CD14-positive monocyte (primary cell): ENCODE results near the gene SLC45A3. TPM values are rescaled to one million over a fixed set of nuclear protein-coding genes. Genes with fewer than 3 reads are reported as not detected.
A peak's percentile ranks its signal among the peaks of the same experiment; 100 is the strongest.

Experiments
- DNase-seq, 3 donors: peaks; one replicate each; pipeline ENCODE4 v3.0.0-alpha.2; 2011 to 2022
- H2AFZ ChIP-seq: 2 replicates; pipeline ENCODE4 v1.6.0; 2012; ENCODE audit warnings: mild to moderate bottlenecking, low read depth, low read length, inconsistent platforms; ENCODE audit not compliant: insufficient read depth, poor library complexity, severe bottlenecking
- H3K27ac ChIP-seq, 2 donors: 1 replicate in 1 of 2; 2 replicates in 1 of 2; pipeline ENCODE4 v1.5.1; 2012 to 2013; ENCODE audit warnings: low read length in 2 of 2, control low read depth in 1 of 2, inconsistent platforms in 1 of 2, low read depth in 1 of 2, mild to moderate bottlenecking in 1 of 2
- H3K27me3 ChIP-seq, 2 donors: one replicate each; pipeline versions ENCODE4 v1.6.0 to v1.6.1; 2011 to 2013; ENCODE audit warnings: low read length in 2 of 2; ENCODE audit not compliant: control insufficient read depth in 2 of 2, insufficient read depth in 2 of 2
- H3K36me3 ChIP-seq, 2 donors: replicated peaks in 1 of 2; 1 replicate in 1 of 2; 2 replicates in 1 of 2; pipeline versions ENCODE4 v1.5.1 to v1.6.1; 2012 to 2013; ENCODE audit warnings: low read length in 2 of 2, control low read depth in 1 of 2, inconsistent platforms in 1 of 2, mild to moderate bottlenecking in 1 of 2; ENCODE audit not compliant: insufficient read depth in 2 of 2, control insufficient read depth in 1 of 2
- H3K4me1 ChIP-seq, 2 donors: 1 replicate in 1 of 2; 2 replicates in 1 of 2; pipeline versions ENCODE4 v1.5.1 to v1.6.1; 2012 to 2013; ENCODE audit warnings: low read length in 2 of 2, control low read depth in 1 of 2, inconsistent platforms in 1 of 2, mild to moderate bottlenecking in 1 of 2, moderate library complexity in 1 of 2; ENCODE audit not compliant: insufficient read depth in 2 of 2, control insufficient read depth in 1 of 2
- H3K4me2 ChIP-seq: replicated peaks from 2 replicates; pipeline ENCODE3; 2012; ENCODE audit warnings: low read length, moderate library complexity, mild to moderate bottlenecking; ENCODE audit not compliant: poor library complexity, severe bottlenecking; ENCODE audit errors: extremely low read depth
- H3K4me3 ChIP-seq, 3 experiments: fragments of 200-600 bp in 1 of 3; sonication (generic) in 1 of 3; replicated peaks in 1 of 3; 1 replicate in 2 of 3; 2 replicates in 1 of 3; pipeline ENCODE4 v1.5.1; 2011 to 2013; ENCODE audit warnings: low read length in 3 of 3, mild to moderate bottlenecking in 3 of 3, control low read depth in 2 of 3, low read depth in 2 of 3, inconsistent platforms in 1 of 3, moderate library complexity in 1 of 3
- H3K79me2 ChIP-seq: 2 replicates; pipeline ENCODE4 v1.6.0; 2012; ENCODE audit warnings: mild to moderate bottlenecking, control low read depth, inconsistent platforms, low read length, moderate library complexity; ENCODE audit not compliant: insufficient read depth
- H3K9ac ChIP-seq: 2 replicates; pipeline ENCODE4 v1.6.0; 2017; ENCODE audit warnings: low read length, mild to moderate bottlenecking; ENCODE audit not compliant: insufficient read depth, poor library complexity, severe bottlenecking
- H3K9me3 ChIP-seq, 2 donors: replicated peaks in 1 of 2; 1 replicate in 1 of 2; 2 replicates in 1 of 2; pipeline versions ENCODE4 v1.5.1 to v1.6.1; 2012 to 2013; ENCODE audit warnings: low read length in 2 of 2, control low read depth in 1 of 2; ENCODE audit not compliant: control insufficient read depth in 1 of 2, insufficient read depth in 1 of 2
- H4K20me1 ChIP-seq: 2 replicates; pipeline ENCODE4 v1.6.0; 2012; ENCODE audit warnings: mild to moderate bottlenecking, low read length, control low read depth, moderate library complexity; ENCODE audit not compliant: insufficient read depth
- H3K27ac Mint-ChIP-seq, 7 donors: one replicate each; pipeline ENCODE4 v1.8.0; 2020; ENCODE audit warnings: mild to moderate bottlenecking in 7 of 7, mixed read lengths in 7 of 7, moderate library complexity in 6 of 7, inconsistent platforms in 2 of 7
- H3K27me3 Mint-ChIP-seq, 3 donors: one replicate each; pipeline ENCODE4 v1.8.0; 2021 to 2022; ENCODE audit warnings: low read depth in 3 of 3, mild to moderate bottlenecking in 3 of 3, mixed read lengths in 3 of 3, moderate library complexity in 3 of 3, inconsistent platforms in 1 of 3
- H3K36me3 Mint-ChIP-seq, 2 donors: one replicate each; pipeline ENCODE4 v1.8.0; 2020; ENCODE audit warnings: mixed read lengths in 2 of 2, inconsistent platforms in 1 of 2, mild to moderate bottlenecking in 1 of 2
- H3K4me1 Mint-ChIP-seq: one replicate; pipeline ENCODE4 v1.8.0; 2020; ENCODE audit warnings: mild to moderate bottlenecking, mixed read lengths
- H3K4me3 Mint-ChIP-seq, 2 donors: one replicate each; pipeline ENCODE4 v1.8.0; 2020; ENCODE audit warnings: mild to moderate bottlenecking in 2 of 2, mixed read lengths in 2 of 2, moderate library complexity in 1 of 2
- H3K9me3 Mint-ChIP-seq, 7 donors: one replicate each; pipeline ENCODE4 v1.8.0; 2020 to 2022; ENCODE audit warnings: mixed read lengths in 7 of 7, mild to moderate bottlenecking in 6 of 7, moderate library complexity in 6 of 7, inconsistent platforms in 2 of 7
- WGBS: methylation state at CpG from one replicate; pipeline ENCODE4 v1.1.5; 2013; ENCODE audit warnings: missing lambda C conversion rate; ENCODE audit not compliant: insufficient coverage; 5-methylcytosine and 5-hydroxymethylcytosine counted together
- intact Hi-C, 2 donors: fragments of 100-400 bp; cut with micrococcal nuclease; formaldehyde crosslinking; loops; one replicate each; pipeline versions ENCODE4 v1.15.0 to v1.15.1; 2023
- polyA plus RNA-seq, 3 donors: library from polyadenylated mRNA; depleted of rRNA in 1 of 3; unstranded in 2 of 3; stranded (reverse) in 1 of 3; fragments of 300-500 nt in 2 of 3; fragments of >200 nt in 1 of 3; fragmentation: Illumina TruSeq in 2 of 3; gene quantifications; 1 replicate in 2 of 3; 2 replicates in 1 of 3; pipeline ENCODE4 v1.2.3, GENCODE V29; 2012 to 2021
- TF ChIP-seq, protein P1 (sequence below): fragments of 200-600 bp; IDR thresholded peaks from one replicate; pipeline ENCODE4 v1.8.0; 2022; ENCODE audit warnings: antibody characterized with exemption, mild to moderate bottlenecking

SLC45A3 gene
- polyA plus RNA-seq, 3 donors, result 0.11 to 0.61 TPM; not detected in 1

DNA sequence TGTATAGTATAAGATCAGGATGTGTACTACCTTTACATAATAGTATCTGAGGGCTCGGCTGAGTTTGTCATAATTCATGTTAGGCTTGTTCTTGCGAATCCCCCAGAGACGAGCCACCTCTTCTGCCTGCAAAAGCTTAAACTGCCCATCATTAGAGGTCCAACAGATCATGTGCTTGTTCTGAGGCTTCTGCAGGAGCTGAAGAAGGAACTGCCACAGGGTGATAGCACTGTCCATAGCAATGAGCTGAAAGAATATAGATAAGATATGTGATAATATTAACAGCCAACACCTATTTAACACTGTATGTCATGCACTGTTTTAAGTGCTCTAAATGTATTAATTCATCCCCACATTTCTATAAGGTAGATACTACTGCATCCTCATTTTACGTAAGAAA is 56.7 kb downstream of the SLC45A3 start:
- intact Hi-C loops, result no loop called here
- TF ChIP-seq, protein P1, sequence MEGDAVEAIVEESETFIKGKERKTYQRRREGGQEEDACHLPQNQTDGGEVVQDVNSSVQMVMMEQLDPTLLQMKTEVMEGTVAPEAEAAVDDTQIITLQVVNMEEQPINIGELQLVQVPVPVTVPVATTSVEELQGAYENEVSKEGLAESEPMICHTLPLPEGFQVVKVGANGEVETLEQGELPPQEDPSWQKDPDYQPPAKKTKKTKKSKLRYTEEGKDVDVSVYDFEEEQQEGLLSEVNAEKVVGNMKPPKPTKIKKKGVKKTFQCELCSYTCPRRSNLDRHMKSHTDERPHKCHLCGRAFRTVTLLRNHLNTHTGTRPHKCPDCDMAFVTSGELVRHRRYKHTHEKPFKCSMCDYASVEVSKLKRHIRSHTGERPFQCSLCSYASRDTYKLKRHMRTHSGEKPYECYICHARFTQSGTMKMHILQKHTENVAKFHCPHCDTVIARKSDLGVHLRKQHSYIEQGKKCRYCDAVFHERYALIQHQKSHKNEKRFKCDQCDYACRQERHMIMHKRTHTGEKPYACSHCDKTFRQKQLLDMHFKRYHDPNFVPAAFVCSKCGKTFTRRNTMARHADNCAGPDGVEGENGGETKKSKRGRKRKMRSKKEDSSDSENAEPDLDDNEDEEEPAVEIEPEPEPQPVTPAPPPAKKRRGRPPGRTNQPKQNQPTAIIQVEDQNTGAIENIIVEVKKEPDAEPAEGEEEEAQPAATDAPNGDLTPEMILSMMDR, result no peak
- no peaks in the 10 kb centered on the region for H3K9me3 ChIP-seq
- Mint-ChIP-seq H3K36me3 (peaks cover 36 to 55% of the 10 kb centered on the region in 2 donors), H3K9me3 (no peaks in the 10 kb centered on the region), H3K27ac (peak overlapping the region in 1 of 7 donors; percentile 15), H3K4me3 (no peak overlapping the region), H3K27me3 (peaks cover 0 to 1% (median 0%) of the 10 kb centered on the region in 3 donors), H3K4me1 (peaks cover 41% of the 10 kb centered on the region)
- no peak for DNase-seq
- H4K20me1 ChIP-seq, result peaks cover 59% of the 10 kb centered on the region
- no peaks in the 10 kb centered on the region for H3K27me3 ChIP-seq
- peak overlapping the region in 1 of 2 donors; percentile 44 for H3K27ac ChIP-seq
- H3K4me3 ChIP-seq, result no peak overlapping the region
- 95% methylated on average over 2 of the region's 4 CpGs for WGBS
- H3K4me1 ChIP-seq, result peaks cover 26 to 28% of the 10 kb centered on the region in 2 donors
- H3K4me2 ChIP-seq, result no peak overlapping the region
- no peak overlapping the region for H2AFZ ChIP-seq
- H3K36me3 ChIP-seq, result peaks cover 37 to 54% of the 10 kb centered on the region in 2 donors
- H3K9ac ChIP-seq, result no peak overlapping the region
- peaks cover 77% of the 10 kb centered on the region for H3K79me2 ChIP-seq

DNA sequence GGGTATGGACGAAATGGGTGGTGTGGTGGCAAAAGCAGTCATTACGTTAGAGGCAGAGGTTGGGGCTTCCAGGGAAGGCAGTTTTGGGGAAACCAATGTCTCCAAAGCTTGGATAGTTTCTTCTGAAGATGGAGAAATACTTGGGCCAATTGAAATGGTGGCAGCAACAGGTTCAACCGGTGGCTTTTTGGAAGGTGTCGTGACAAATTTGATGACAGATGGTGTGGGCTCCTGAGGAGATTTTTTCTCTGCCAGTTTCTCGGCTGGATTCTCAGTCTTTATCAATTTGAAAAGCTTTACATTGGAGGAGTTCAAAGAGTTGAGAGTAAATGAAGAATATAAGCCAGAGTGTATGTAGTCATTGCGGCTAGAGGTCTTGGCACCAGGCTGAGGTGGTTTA is 60.0 kb downstream of the SLC45A3 start:
- WGBS, result 85% methylated on average over 5 of the region's 6 CpGs
- Histone ChIP-seq H3K36me3 (peaks cover 65 to 87% of the 10 kb centered on the region in 2 donors), H3K4me3 (no peak overlapping the region), H3K9me3 (no peaks in the 10 kb centered on the region), H3K9ac (no peak overlapping the region), H3K27me3 (no peaks in the 10 kb centered on the region), H3K4me1 (peaks cover 8 to 9% of the 10 kb centered on the region in 2 donors), H4K20me1 (peaks cover 59% of the 10 kb centered on the region), H3K79me2 (peaks cover 44% of the 10 kb centered on the region), H3K4me2 (no peak overlapping the region), H3K27ac (no peak overlapping the region), H2AFZ (no peak overlapping the region)
- TF ChIP-seq, protein P1, result no peak
- Mint-ChIP-seq H3K36me3 (peaks cover 63 to 85% of the 10 kb centered on the region in 2 donors), H3K4me1 (peaks cover 11% of the 10 kb centered on the region), H3K27ac (peak overlapping the region in 2 of 7 donors; percentile 1 to 27), H3K9me3 (no peaks in the 10 kb centered on the region), H3K4me3 (no peak overlapping the region), H3K27me3 (no peaks in the 10 kb centered on the region)
- intact Hi-C loops, result no loop called here
- no peak for DNase-seq
